C4-2B (cell line): ENCODE results near the gene PPP1R1B.

Experiments
- H3K27ac ChIP-seq: fragments of 450-650 bp; 2 replicates; pipeline ENCODE4 v1.5.1; 2017
- ZFX ChIP-seq: fragments of 450-650 bp; IDR thresholded peaks from 2 replicates; pipeline ENCODE4 v1.6.1; 2017
- TF ChIP-seq, protein P1 (sequence below): fragments of 450-650 bp; conservative IDR thresholded peaks from 2 replicates; pipeline ENCODE4 v1.5.1; 2017; ENCODE audit warnings: mild to moderate bottlenecking

The PPP1R1B gene

DNA sequence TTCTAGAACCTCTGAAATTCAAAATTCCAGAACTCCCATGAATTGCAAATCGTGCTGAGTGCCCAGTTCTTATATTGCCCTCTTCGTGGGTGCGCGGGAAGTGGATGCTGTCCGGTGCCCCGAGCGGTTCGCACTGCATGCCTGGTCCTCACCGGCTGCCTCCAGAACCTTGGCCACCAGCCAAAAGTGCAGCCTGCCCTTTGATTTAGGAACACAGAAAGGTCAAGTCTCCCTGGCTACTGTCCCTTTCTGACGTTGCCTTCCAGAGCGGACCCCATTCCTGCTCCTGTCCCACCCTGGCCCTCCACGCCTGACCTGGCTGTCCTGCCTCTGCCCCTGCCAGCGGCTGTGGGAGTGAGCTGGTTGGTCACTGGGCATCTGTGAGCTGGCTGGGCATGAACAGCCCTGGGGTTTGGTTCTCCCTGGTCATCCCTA, 28.7 kb upstream of the PPP1R1B start:
- no peak for TF ChIP-seq ZFX
- TF ChIP-seq, protein P1, sequence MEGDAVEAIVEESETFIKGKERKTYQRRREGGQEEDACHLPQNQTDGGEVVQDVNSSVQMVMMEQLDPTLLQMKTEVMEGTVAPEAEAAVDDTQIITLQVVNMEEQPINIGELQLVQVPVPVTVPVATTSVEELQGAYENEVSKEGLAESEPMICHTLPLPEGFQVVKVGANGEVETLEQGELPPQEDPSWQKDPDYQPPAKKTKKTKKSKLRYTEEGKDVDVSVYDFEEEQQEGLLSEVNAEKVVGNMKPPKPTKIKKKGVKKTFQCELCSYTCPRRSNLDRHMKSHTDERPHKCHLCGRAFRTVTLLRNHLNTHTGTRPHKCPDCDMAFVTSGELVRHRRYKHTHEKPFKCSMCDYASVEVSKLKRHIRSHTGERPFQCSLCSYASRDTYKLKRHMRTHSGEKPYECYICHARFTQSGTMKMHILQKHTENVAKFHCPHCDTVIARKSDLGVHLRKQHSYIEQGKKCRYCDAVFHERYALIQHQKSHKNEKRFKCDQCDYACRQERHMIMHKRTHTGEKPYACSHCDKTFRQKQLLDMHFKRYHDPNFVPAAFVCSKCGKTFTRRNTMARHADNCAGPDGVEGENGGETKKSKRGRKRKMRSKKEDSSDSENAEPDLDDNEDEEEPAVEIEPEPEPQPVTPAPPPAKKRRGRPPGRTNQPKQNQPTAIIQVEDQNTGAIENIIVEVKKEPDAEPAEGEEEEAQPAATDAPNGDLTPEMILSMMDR = no peak
- no peak overlapping the region for H3K27ac ChIP-seq

DNA sequence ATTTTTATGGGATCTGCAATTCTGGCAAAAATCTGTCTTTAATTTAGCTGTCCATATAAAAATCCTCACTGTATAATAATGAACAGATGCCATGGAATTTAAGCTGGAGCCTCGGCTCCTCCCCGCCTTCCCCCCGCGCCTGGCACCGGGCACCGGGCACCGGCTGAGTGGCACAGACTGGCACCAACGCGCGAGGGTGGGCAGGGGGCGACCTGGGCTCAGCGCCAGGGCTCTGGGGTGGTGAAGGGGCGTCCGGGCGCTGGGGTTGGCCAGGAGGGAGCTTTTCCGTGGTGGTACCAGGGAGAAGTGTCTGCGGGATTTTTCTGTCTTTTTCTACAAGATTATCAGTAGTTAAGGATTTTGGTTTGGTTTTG, 28.1 kb upstream of the PPP1R1B start:
- no peak overlapping the region for H3K27ac ChIP-seq
- no peak for TF ChIP-seq ZFX
- TF ChIP-seq, protein P1 = no peak

DNA sequence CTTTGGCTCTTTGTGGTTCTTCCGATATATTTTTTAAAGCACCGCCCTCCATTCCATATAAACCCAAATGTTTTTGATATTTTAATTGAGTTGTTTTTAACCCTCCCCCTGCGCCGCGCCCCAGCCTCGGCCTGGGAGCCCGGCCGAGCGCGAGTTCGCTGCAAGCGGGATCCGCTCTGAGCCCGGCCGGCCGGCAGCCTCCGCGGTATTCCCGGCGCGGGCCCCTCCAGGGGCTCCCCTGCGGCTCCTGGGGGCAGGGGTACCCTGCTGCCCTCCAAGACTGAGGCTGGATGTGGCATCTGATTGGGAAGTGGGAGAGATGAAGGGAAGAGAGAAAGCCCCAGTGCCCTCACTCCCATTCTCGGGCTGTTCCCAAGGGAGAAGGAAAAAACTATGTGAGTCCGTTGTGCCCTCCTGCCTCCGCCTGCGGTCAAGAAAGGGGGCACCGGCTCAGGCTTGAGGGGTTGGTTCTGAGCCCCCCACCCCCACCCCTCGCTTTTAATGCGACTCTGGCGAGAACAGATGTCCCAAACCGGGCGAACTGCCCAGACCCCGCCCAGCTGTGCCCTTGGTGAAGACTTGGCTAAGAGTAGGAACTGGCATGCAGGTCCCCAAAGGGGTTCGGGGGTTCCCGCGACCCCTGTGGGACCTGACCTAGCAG, 27.6 kb upstream of the PPP1R1B start:
- no peak overlapping the region for H3K27ac ChIP-seq
- TF ChIP-seq ZFX = no peak
- TF ChIP-seq, protein P1 = no peak

DNA sequence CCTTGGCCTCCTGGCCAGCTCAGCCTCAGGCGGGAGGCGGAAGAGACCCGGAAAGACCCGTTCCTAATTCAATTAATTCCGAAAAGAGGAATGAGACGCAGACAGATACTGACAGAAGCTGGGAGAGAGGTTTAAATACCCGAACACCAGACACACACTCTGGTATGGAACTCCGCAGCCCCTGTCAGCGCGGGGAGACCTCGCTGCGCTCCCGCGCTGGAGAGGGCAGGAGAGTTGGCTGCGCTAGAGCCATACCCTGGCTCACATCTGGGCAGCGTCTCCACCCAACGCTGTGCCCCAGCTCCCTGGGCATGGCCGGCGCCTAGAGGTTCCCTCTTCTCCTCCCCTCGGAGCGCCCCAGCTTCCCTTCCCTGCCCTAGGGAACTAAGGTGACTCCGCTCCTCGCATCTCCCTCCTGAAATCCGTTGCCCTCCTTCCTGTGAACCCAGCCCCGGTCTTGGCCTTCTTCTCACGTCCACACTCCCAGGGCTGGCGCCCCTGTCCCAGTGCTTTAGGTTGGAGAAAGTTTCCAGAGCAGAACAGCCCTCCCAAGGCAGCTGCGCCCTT, 27.0 kb upstream of the PPP1R1B start:
- H3K27ac ChIP-seq = no peak overlapping the region
- TF ChIP-seq, protein P1 = no peak
- TF ChIP-seq ZFX = no peak

DNA sequence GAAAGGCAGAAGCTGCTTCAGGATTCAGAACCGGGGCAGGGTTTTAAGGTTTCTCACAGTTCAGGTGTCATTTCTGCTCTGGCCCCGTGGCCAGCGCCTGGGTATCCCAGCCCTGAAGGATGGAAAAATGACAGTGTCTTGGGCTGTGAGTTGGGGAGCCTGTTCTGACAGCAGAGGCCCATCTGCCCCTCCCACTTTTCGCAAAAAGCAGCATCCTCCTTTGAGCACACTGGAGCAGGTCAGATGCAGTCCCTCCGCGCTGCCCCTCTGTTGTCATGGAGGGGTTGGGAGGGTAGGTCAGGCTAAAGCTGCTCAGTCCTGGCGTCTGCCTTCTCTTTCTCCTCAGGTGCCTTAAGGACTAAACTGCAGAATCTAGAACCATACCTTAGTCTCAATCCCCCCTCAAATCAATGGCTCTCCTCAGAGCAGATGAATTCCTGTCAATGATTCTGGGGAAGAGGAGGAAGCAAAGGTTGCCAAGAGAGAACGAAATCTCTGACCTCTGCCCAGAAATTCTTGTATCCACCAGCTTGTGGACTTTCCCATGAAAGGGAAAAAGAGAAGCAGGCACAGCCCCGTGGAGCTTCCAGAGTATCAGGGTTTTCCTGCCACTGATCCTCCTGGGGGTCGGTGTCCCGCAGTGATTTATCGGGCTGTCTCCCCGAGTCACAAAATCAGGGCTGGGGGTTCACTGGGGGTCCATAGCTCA, 26.3 kb upstream of the PPP1R1B start:
- TF ChIP-seq, protein P1 = no peak
- TF ChIP-seq ZFX = no peak
- H3K27ac ChIP-seq = no peak overlapping the region

DNA sequence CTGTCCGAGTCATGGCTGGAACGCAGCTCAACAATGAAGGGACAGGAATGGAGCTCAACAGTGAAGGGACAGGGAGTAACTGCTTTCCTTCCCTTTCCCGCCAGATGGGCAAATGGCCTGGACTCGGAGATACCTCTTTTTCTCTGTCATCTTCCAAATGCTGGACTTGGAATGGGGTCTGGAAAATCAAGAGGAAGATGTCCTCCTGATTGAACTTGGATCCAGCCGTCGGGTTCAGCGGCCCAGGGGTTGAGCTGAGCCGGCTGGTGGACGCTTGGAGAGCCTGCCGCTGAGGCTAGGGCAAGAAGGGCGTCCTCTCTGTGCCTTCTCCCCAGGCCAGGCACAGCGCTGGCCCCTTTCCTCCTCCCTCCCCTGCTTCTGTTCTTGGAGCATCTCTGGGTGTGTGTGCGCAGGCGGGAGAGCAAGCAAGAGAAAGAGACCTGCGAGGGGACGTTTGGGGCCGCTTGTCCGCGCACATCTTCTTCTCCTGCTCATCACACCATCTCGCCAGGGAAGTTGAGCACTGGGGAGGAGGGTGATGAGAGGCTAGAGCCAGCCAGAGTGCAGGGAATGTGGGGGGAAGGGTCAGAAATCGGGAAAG, 25.7 kb upstream of the PPP1R1B start:
- TF ChIP-seq, protein P1 = no peak
- TF ChIP-seq ZFX = no peak
- no peak overlapping the region for H3K27ac ChIP-seq
